ENCODE data around the gene HCFC1. TPM values are rescaled to one million over a fixed set of nuclear protein-coding genes. Genes with fewer than 3 reads are reported as not detected.

Gene HCFC1
- 12.4 and 16.1 TPM in 2 replicates for total RNA-seq (2014; rRNA removed; shearing (Covaris generic))

- in situ Hi-C loops (cut with HindIII; ENCODE audit: low sequenced_read_pairs), result no loop called here
- DNase-seq (ENCODE audit: low spot score), result peak; percentile 85
These were observed at the start of gene HCFC1 for GRCh38 chrX:153971450-153972367. HCFC1 (minus strand) TSS chrX:153971818; CDS start chrX:153970840, 978 bp downstream.

GRCh38 chrX:154021131-154021611 lies 49.6 kb upstream of the HCFC1 start:
- DNase-seq (ENCODE audit: low spot score), result peak; percentile 81
- in situ Hi-C loops (cut with HindIII; ENCODE audit: low sequenced_read_pairs), result no loop called here

- DNase-seq (ENCODE audit: low spot score), result no peak
- in situ Hi-C loops (cut with HindIII; ENCODE audit: low sequenced_read_pairs), result no loop called here
These were observed 49.0 kb upstream of the HCFC1 start for GRCh38 chrX:154020536-154021115.

GRCh38 chrX:154019633-154020528 lies 48.3 kb upstream of the HCFC1 start, which contains the start of gene IRAK1:
IRAK1 (minus strand) TSS chrX:154019902; CDS start chrX:154019812, 90 bp downstream.
- no peak for DNase-seq (ENCODE audit: low spot score)
- in situ Hi-C loops (cut with HindIII; ENCODE audit: low sequenced_read_pairs), result no loop called here

DNA sequence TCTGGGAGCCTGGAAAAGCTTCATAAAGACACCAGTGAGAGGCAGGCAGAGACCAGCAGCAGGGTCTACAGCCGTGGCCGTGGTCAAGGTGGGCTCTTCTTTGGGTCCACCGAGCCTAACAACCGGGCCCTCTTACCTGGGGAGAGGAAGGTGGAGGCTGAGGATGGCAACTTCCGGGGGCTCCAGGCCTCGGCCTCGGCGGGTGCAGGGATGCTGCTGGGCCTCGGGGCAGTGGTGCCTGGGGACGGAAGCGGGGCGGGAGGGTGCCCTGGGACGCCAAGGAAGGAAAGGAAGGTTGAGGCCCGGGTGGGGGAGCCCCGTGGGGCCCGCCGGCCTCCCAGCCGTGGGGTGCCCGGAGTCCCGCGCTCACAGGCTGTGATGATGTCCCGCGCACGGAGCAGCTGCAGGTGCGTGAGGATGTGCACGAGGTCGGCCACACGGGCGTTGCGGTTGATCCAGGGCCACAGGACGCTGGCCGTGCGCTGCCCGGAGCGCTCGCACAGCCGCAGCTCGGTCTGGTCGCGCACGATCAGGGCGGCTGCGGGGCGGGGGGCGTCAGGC lies 47.5 kb upstream of the HCFC1 start:
- DNase-seq (ENCODE audit: low spot score), result no peak
- in situ Hi-C loops (cut with HindIII; ENCODE audit: low sequenced_read_pairs), result no loop called here

- no peak for DNase-seq (ENCODE audit: low spot score)
- in situ Hi-C loops (cut with HindIII; ENCODE audit: low sequenced_read_pairs), result no loop called here
These were observed 47.0 kb upstream of the HCFC1 start for GRCh38 chrX:154018518-154019060.

- DNase-seq (ENCODE audit: low spot score), result no peak
- in situ Hi-C loops (cut with HindIII; ENCODE audit: low sequenced_read_pairs), result no loop called here
These were observed 46.3 kb upstream of the HCFC1 start for GRCh38 chrX:154017766-154018517.

DNA sequence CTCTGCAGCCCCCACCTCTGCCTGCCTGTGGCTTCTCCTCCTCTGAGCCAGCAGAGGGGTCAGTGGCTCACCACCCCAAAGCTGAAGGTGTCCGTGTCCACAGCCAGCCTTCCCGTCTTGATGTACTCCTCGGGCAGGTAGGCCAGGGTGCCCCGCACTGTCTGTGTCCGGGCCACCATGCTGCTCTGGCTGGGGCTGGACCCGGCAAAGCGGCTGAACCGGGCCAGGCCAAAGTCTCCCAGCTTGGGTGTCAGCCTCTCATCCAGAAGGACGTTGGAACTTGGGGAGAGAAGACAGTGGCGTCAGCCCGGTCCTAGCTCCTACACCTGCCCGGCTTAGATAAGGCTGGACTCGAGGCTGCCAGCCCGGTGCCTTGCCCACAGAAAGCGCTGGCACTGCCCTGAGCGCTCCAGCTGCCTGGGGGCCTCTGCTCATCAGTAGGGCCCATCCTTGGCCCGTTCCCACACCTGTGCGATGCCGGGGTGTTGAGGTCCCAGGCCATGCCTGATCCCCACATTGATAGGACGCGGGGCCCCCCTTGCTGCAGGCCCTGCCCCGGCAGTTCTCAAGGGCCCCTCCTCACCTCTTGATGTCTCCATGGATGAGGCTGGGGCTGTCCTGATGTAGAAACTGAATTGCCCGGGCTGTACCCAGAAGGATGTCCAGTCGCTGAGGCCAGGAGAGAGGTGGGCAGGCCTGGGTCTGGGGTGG lies 44.9 kb upstream of the HCFC1 start:
- in situ Hi-C loops (cut with HindIII; ENCODE audit: low sequenced_read_pairs), result no loop called here
- no peak for DNase-seq (ENCODE audit: low spot score)

DNA sequence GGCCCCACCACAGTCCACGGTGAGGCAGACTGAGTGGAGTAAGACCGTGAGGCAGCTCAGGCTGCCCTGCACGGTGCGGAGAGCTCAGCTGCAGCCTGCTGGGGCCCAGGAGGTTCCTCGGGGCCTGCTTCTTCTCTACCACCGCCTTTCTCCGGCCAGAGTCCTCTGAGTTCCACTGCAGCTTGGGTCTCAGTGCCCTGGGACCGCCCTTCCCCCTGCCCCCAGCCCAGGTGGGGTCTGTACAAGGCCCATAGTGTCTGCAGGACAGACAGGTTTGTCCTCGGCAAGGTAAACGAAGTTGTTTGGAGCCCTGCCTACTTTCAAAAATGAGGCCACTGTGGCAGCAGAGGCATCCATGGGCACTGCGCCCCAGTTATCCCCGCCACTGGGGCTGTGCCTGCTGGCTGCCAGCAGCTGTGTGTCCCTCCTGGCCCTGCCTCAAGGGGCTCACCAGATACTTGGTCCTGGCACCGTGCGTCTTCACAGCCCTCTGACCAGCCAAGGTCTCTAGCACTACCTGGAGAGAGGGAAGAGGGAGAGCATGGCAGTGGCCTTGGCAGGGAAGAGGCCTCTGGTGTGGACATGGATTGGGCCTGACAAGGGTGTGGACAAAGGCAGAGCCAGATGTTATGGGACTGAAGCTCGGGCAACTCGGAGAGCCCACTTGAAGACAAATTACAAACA lies 44.1 kb upstream of the HCFC1 start:
- no peak for DNase-seq (ENCODE audit: low spot score)

DNA sequence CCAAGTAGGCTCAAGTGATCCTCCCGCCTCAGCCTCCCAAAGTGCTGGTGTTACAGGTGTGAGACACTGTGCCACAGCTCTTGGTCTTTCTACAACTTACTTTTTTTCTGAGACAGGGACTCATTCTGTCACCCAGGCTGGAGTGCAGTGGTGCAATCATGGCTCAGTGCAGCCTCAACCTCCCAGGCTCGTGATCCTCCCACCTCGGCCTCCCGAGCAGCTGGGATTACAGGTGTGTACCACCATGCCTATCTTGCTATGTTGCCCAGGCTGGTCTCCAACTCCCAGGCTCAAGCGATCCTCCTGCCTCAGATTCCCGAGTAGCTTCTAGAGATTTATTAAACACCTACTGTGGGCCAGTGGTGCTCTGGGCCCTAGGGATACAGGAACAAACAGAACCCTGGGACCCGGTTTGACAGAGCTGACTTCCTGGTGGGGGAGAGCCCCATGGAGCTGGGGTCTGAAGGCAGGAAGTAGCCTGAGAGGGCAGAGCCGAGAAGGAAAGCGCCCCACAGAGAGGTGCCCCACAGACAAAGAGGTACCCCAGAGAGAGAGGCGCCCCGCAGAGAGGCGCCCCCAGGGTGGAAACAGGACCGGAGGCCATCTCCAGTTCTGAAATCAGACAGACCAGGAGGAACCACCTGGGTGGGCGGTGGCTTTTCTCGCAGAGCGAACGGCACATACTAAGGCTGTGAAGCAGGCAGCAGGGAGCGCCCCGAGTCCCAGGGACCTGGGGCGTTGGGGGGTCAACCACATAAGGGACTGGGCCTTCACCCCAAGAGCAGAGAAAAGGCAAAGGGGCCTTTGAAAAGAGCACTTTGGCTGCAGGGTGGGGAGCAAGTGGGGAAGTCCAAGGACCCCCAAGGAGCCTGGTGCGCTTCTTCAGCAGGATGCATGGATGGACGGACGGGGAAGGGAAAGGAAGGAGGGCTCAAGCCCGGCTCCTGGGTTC lies 43.1 kb upstream of the HCFC1 start:
- in situ Hi-C loops (cut with HindIII; ENCODE audit: low sequenced_read_pairs), result no loop called here
- no peak for DNase-seq (ENCODE audit: low spot score)

More for the DNA sequence above, 44.1 kb upstream of the HCFC1 start:
- in situ Hi-C loops (cut with HindIII; ENCODE audit: low sequenced_read_pairs), result no loop called here

DNA sequence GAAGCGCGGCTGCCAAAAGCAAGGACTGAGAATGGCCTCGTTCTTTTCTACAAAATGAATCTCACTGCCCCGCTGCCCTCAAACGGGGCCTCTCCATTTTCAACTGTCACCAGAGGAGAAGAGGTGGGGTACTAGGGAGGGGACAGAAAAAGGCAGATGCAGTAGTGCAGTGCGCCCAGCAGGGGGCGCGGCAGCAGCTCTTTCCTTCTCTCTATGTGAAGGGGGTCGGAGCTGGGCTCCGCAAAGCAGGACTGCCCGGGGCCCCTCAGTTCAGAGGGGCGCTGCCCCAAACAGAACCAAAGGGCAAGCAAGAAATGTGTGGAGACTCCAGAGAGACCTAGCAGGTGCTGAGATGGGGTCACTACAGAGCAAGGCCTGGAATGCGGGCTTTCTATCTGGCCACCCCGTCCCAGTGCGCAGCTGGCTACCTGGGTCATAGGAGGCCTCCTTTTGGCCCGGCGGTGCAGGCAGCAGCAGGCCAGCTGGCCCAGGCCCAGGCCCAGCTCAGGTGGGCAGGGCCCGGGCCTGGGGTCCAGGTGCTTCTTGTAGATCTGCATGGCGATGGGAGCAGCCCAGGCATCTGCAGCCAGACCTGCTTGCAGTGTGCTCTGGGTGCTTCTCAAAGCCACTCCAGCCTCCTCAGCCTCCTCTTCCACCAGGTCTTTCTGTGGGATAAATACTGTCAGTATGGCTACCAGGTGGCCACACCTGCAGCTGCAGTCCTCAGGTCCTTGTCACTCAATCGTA lies 42.2 kb upstream of the HCFC1 start:
- DNase-seq (ENCODE audit: low spot score), result peak; percentile 45
- in situ Hi-C loops (cut with HindIII; ENCODE audit: low sequenced_read_pairs), result no loop called here

DNA sequence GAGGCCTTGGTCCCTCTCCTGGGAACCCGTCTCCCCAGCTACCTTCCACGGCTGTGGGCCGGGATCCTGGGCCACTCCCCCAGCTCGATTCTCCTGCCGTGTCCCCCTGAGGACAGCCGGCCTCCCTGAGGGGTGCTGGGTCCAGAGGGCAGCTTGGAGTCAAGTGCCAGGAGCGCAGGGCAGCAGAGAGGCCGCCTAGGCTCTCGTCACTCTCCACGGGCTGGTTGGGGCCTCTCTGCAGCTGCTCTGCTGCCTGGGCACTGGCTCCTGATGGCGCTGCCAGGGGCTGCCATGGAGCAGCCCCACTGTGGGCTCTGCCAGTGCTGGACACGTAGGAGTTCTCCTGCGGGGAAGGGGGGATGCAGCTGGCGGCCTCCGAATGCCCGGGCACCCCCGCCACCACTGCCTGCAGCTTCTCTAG lies 41.4 kb upstream of the HCFC1 start:
- in situ Hi-C loops (cut with HindIII; ENCODE audit: low sequenced_read_pairs), result no loop called here
- no peak for DNase-seq (ENCODE audit: low spot score)

DNA sequence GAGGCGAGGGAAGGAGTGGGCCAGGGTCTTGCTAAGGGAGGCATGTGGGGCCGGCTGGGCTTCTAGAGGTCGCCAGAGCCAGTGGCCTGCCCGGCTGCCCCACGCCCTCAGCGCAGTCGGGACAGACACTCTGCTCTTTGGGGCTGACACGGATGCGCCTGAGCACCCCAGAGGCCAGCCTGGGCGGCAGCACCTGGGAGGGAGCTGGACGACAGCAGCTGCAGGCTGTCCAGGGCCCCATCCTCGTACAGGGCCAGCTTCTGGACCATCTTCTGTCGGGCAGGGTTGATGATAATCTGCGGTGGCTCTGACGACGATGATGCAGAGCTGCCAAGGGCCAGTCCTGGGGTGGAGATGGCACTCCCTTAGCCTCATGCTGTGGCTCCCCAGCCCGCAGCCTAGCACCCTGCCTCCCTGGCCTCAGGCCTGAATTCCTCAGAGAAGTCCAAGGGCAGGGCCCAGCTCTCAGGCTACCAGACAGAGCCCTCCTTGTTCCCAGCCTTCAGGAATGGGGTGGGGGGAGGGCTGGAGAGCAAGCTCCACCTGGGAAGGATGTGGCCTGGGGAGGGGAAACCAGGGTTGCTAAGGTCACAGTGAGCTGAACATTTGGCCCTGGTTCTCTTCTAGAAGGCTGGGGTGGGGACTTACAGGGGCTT lies 40.8 kb upstream of the HCFC1 start:
- in situ Hi-C loops (cut with HindIII; ENCODE audit: low sequenced_read_pairs), result no loop called here
- DNase-seq (ENCODE audit: low spot score), result no peak

DNA sequence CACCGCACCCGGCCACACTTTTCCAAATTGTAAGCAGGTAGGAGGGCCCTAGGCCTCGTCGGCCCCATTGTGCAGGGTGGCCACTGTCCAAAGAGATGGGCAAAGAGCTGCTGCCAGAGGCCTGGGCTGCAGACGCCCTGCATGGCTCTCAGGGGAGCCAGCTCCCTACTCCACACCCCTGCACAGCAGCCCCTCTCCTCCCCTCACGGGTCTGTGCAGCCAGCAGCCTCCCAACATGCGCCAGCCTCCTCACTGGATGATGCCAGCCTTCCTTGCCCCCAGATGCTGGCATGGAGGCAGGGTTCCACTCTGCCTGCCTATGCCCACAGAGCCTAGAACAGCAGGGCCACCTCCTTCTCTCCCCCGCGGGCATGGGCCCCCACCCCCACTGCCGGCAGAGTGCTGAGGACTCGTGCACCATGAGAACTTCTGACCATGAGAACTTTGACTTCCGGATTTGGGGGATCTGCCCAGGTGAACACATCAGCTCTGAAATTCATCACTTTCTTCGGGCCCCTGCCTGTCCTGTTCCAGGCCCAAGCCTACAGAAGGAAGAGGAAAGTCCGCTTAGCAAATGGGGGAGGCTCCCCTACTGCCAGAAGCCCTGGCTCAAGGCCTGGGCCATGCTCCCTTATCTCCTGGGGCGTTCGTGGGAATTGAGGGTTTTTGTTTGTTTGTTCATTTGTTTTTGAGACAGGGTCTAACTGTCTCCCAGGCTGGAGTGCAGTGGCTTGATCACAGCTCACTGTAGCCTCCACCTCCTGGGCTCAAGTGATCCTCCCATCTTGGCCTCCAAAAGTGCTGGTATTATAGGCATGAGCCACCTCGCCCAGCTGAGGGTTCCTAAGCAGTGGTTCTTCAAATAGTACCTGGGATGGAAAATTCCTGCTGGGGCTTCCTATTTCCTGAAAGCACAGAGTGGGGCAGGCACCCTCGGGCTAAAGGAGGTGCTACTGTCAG lies 40.0 kb upstream of the HCFC1 start:
- in situ Hi-C loops (cut with HindIII; ENCODE audit: low sequenced_read_pairs), result no loop called here
- DNase-seq (ENCODE audit: low spot score), result no peak
